Measurements from ENCODE around the gene CACNA2D2.

Gene CACNA2D2

GRCh38 chr3:50372349-50372748, 131.1 kb downstream of the CACNA2D2 start:
- DNase-seq (ENCODE audit: low read depth in 2 of 3, low spot score in 1 of 3): no peak

- no peak for DNase-seq (ENCODE audit: low read depth in 2 of 3, low spot score in 1 of 3)
These were observed 132.2 kb downstream of the CACNA2D2 start for GRCh38 chr3:50371133-50371685.

- no peak for DNase-seq (ENCODE audit: low read depth in 2 of 3, low spot score in 1 of 3)
These were observed 132.8 kb downstream of the CACNA2D2 start for GRCh38 chr3:50370594-50370993.

- no peak for DNase-seq (ENCODE audit: low read depth in 2 of 3, low spot score in 1 of 3)
These were observed 134.3 kb downstream of the CACNA2D2 start for GRCh38 chr3:50369012-50369670.

- no peak for DNase-seq (ENCODE audit: low read depth in 2 of 3, low spot score in 1 of 3)
These were observed 137.6 kb downstream of the CACNA2D2 start for GRCh38 chr3:50365842-50366220.

DNA sequence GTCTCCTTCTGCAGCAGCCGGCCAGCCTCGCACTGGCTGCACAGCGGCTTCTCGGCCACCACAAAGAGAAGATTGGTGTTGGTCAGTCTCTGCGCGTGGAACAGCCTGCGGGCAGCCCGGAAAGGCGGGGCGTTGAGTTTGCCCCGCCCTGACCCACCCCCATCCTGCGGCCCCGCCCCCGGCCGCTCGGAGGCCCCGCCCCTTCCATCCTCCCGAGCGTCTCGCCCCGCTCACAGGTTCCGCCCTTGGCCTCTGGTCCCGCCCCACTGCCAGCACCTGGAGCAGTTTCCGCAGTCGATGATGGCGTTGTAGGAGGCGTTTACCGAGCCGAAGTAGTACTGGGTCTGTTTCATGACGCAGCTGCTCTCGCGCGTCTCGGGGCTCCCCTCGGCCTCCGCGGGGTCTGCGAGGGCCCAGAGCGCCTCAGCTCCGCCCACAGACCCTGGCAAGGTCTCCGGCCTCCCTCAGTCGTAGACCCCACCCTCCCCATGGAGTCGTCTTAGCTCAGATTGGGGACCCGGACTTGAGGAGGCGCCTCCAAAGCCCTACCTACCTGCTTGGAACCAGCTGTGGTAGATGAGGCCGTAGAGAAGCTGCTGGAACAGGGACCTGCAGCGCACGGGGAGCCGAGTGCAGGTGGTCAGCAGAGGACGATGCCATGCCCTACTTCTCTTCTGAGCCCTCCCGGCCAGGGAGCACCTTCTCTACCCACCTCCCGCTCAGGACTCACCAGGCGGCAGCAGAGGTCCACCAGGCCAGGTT, 138.2 kb downstream of the CACNA2D2 start:
- DNase-seq (ENCODE audit: low read depth in 2 of 3, low spot score in 1 of 3): peak; percentile 88 to 92 (median 91)

GRCh38 chr3:50364573-50365079, 138.8 kb downstream of the CACNA2D2 start:
- no peak for DNase-seq (ENCODE audit: low read depth in 2 of 3, low spot score in 1 of 3)

GRCh38 chr3:50359760-50360110, 143.7 kb downstream of the CACNA2D2 start:
- no peak for DNase-seq (ENCODE audit: low read depth in 2 of 3, low spot score in 1 of 3)

- peak; percentile 92 to 94 (median 92) for DNase-seq (ENCODE audit: low read depth in 2 of 3, low spot score in 1 of 3)
These were observed 144.3 kb downstream of the CACNA2D2 start, which contains the start of gene TMEM115 for GRCh38 chr3:50358911-50359759. Gene TMEM115, minus strand, starts transcription at chr3:50359521. Its CDS starts 458 bp downstream, at chr3:50359063.

DNA sequence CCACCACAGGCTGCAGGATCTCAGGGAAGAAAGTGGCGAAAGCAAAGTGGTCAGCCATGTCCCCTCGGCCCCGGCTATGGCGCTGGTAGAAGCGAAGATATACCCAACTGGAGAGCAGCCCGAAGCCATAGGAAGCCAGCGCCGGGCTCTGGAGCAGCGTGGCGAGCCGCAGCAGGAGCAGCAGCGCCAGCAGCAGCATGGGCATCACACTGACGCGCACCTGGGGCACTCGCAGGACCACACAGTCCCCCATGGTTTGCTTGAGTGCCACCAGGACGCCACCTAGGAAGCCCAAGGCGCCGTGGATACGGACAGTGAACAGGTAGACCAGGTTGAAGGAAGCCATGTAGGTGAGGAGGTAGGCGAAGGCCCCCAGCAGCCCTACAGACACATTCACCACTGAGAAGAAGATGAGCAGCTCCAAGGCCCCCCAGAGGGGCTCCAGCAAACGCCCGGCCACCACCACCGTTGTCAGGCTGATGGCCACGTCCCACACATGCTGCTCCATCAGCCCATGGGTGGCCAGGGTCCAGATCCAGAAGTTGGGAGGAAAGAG, 145.0 kb downstream of the CACNA2D2 start:
- no peak for DNase-seq (ENCODE audit: low read depth in 2 of 3, low spot score in 1 of 3)

- DNase-seq (ENCODE audit: low read depth in 2 of 3, low spot score in 1 of 3): no peak
These were observed 146.0 kb downstream of the CACNA2D2 start for GRCh38 chr3:50357481-50357880.

GRCh38 chr3:50356553-50356952, 146.9 kb downstream of the CACNA2D2 start:
- no peak for DNase-seq (ENCODE audit: low read depth in 2 of 3, low spot score in 1 of 3)

DNA sequence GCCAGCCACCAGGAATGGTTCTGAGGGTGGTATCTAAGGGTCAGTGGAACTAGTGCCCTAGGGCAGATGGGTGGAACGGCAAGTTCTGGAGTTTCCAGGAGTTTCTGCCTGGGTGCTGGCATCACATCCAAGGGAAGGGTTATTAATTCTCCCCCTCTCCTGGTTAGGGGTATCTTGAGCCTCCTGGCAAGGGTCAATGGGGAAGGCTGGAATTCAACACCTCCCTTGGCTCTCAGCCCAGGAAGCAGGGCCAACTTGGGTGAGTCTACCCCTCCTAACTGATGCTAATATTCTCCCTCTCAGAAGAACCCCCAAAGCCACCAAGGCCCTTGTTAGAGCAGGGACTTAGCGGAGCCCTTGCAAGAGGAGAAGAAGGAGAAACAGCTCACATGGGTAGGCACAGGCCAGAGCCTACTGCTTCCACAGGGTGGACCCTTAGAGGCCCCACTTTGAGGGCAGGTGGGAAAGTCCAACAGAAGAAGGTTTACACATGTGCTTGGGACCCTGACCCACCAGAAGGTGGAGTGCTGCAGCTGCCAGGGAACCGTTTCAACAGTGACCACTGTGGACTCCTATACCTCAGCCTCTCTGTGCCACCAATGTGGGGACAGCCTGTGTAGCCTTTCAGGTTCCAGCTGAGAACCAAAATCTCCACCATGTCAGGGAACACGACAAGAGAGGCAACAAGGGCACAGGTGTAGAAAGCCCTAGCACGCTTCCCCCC, 147.4 kb downstream of the CACNA2D2 start:
- DNase-seq (ENCODE audit: low read depth in 2 of 3, low spot score in 1 of 3): no peak

DNA sequence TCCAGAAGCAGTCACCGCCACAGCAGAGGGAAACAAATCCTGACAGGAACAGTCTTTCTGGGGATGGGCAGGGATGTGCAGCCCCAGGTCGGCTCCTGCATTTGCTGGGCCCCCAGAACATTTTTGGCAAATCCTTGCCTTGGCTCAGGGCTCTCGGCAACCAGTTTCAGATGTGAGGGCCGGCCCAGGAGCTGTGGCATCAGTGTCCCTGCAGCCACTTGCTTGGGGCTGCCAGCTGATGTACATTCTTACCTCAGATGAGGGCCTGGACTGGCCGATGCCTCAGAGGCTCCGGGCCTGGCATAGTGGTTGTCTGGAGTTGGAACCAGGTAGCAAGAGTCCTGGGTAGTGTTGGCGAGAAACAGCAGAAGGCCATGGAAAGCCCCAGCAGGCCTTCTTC, 148.6 kb downstream of the CACNA2D2 start:
- DNase-seq (ENCODE audit: low read depth in 2 of 3, low spot score in 1 of 3): no peak

- DNase-seq (ENCODE audit: low read depth in 2 of 3, low spot score in 1 of 3): no peak
These were observed 149.2 kb downstream of the CACNA2D2 start for GRCh38 chr3:50354186-50354764.

- no peak for DNase-seq (ENCODE audit: low read depth in 2 of 3, low spot score in 1 of 3)
These were observed 150.0 kb downstream of the CACNA2D2 start for GRCh38 chr3:50353245-50354004.

GRCh38 chr3:50352781-50353180, 150.7 kb downstream of the CACNA2D2 start:
- DNase-seq (ENCODE audit: low read depth in 2 of 3, low spot score in 1 of 3): no peak

DNA sequence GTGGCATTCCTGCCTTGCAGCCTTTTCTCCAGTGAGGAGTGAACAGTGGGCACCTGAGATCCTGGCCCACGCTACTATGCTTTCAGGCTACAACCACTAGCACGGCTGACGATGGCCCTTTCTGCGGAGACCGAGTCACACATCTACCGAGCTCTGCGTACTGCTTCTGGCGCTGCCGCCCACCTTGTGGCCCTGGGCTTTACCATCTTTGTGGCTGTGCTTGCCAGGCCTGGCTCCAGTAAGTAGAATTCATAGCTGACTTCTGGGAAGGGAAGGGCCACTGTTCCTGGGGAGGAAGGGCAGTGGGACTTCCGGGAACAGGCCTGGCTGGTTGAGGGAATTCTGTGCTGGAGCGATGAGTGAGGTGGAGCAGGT, 152.1 kb downstream of the CACNA2D2 start:
- no peak for DNase-seq (ENCODE audit: low read depth in 2 of 3, low spot score in 1 of 3)
